ENCODE measurements around the gene TTC23L. TPM values are rescaled to one million over a fixed set of nuclear protein-coding genes. Genes with fewer than 3 reads are reported as not detected.
A peak's percentile ranks its signal among the peaks of the same experiment; 100 is the strongest.

The TTC23L gene
- total and polyA plus RNA-seq, 4 donors: 0.51 to 4.4 (median 1.1) TPM

GRCh38 chr5:34897646-34898045, 58.7 kb downstream of the TTC23L start:
- no peak for TF ChIP-seq CTCF (IDR thresholded peaks at IDR 0.05; ENCODE audit: control extremely low read depth, extremely low read depth)
- ATAC-seq (ENCODE audit: insufficient read depth, low FRiP score) (no peak), DNase-seq (no peak)
- Histone ChIP-seq H3K4me1 (ENCODE audit: control insufficient read depth in 5 of 5, insufficient read depth in 5 of 5, low read length in 5 of 5) (peaks cover 0 to 4% (median 0%) of the 10 kb centered on the region in 5 donors), H3K4me3 (no peak overlapping the region), H3K27me3 (ENCODE audit: control insufficient read depth in 3 of 3, insufficient read depth in 3 of 3, low read length in 2 of 3) (no peaks in the 10 kb centered on the region), H3K9ac (ENCODE audit: insufficient read depth in 1 of 2, low read length in 2 of 2) (no peak overlapping the region), H3K9me3 (ENCODE audit: control insufficient read depth in 4 of 4, insufficient read depth in 3 of 4, low read length in 3 of 4) (no peaks in the 10 kb centered on the region), H3K36me3 (ENCODE audit: control insufficient read depth in 4 of 4, insufficient read depth in 4 of 4, low read length in 4 of 4) (no peaks in the 10 kb centered on the region), H3K27ac (ENCODE audit: low read depth in 1 of 2, low read length in 1 of 2) (no peak overlapping the region)

- ATAC-seq (ENCODE audit: insufficient read depth, low FRiP score) (peak; percentile 89), DNase-seq (peak; percentile 80 to 87 (median 81))
- H3K4me3 ChIP-seq: no peak overlapping the region
- H3K9me3 ChIP-seq (ENCODE audit: control insufficient read depth in 4 of 4, insufficient read depth in 3 of 4, low read length in 3 of 4): no peaks in the 10 kb centered on the region
- H3K27ac ChIP-seq (ENCODE audit: low read depth in 1 of 2, low read length in 1 of 2): no peak overlapping the region
- WGBS, 2 donors: 0 to 3% methylated on average over 3 of the region's 3 CpGs
- H3K9ac ChIP-seq (ENCODE audit: insufficient read depth in 1 of 2, low read length in 2 of 2): no peak overlapping the region
- H3K27me3 ChIP-seq (ENCODE audit: control insufficient read depth in 3 of 3, insufficient read depth in 3 of 3, low read length in 2 of 3): no peaks in the 10 kb centered on the region
- no peaks in the 10 kb centered on the region for H3K36me3 ChIP-seq (ENCODE audit: control insufficient read depth in 4 of 4, insufficient read depth in 4 of 4, low read length in 4 of 4)
- TF ChIP-seq CTCF (IDR thresholded peaks at IDR 0.05; ENCODE audit: control extremely low read depth, extremely low read depth): peak; percentile 68
- peaks cover 0 to 4% (median 0%) of the 10 kb centered on the region in 5 donors for H3K4me1 ChIP-seq (ENCODE audit: control insufficient read depth in 5 of 5, insufficient read depth in 5 of 5, low read length in 5 of 5)
Measured at GRCh38 chr5:34898258-34898895, 59.4 kb downstream of the TTC23L start.

- ATAC-seq (ENCODE audit: insufficient read depth, low FRiP score): no peak
- H3K4me3 ChIP-seq: no peak overlapping the region
- no peak overlapping the region for H3K27ac ChIP-seq (ENCODE audit: low read depth in 1 of 2, low read length in 1 of 2)
Measured at GRCh38 chr5:34899066-34899465, 60.1 kb downstream of the TTC23L start.

More at GRCh38 chr5:34899066-34899465, 60.1 kb downstream of the TTC23L start:
- Histone ChIP-seq H3K9ac (ENCODE audit: insufficient read depth in 1 of 2, low read length in 2 of 2) (no peak overlapping the region), H3K36me3 (ENCODE audit: control insufficient read depth in 4 of 4, insufficient read depth in 4 of 4, low read length in 4 of 4) (no peaks in the 10 kb centered on the region), H3K27me3 (ENCODE audit: control insufficient read depth in 3 of 3, insufficient read depth in 3 of 3, low read length in 2 of 3) (no peaks in the 10 kb centered on the region), H3K4me1 (ENCODE audit: control insufficient read depth in 5 of 5, insufficient read depth in 5 of 5, low read length in 5 of 5) (peaks cover 0 to 4% (median 0%) of the 10 kb centered on the region in 5 donors), H3K9me3 (ENCODE audit: control insufficient read depth in 4 of 4, insufficient read depth in 3 of 4, low read length in 3 of 4) (no peaks in the 10 kb centered on the region)
- DNase-seq: no peak
- WGBS, 2 donors: 96 to 97% methylated on average over 2 of the region's 2 CpGs
- no peak for TF ChIP-seq CTCF (IDR thresholded peaks at IDR 0.05; ENCODE audit: control extremely low read depth, extremely low read depth)
